Stomach (tissue), 4 donors: ENCODE measurements around the gene LTO1.

Source experiments
- CTCF ChIP-seq, 7 experiments: fragments of 450-650 bp in 4 of 7; fragments of 200-600 bp in 3 of 7; sonication (generic) in 3 of 7; IDR thresholded peaks; one replicate each; pipeline ENCODE4 v1.5.1; 2016 to 2019; ENCODE audit warnings: antibody characterized with exemption in 7 of 7, control low read depth in 2 of 7, mild to moderate bottlenecking in 1 of 7
- POLR2A ChIP-seq, 4 donors: fragments of 450-650 bp; IDR thresholded peaks; one replicate each; pipeline ENCODE4 v1.6.1; 2016; ENCODE audit warnings: antibody characterized with exemption in 4 of 4, control low read depth in 2 of 4, mild to moderate bottlenecking in 1 of 4, moderate library complexity in 1 of 4

- TF ChIP-seq CTCF (IDR thresholded peaks at IDR 0.05) = no peak
- no peak for TF ChIP-seq POLR2A (IDR thresholded peaks at IDR 0.05)
Measured at GRCh38 chr11:69646493-69647389, 28.4 kb downstream of the LTO1 start.
